ENCODE measurements around the gene NSMCE1. TPM values are rescaled to one million over a fixed set of nuclear protein-coding genes. Genes with fewer than 3 reads are reported as not detected.
A peak's percentile ranks its signal among the peaks of the same experiment; 100 is the strongest.

The NSMCE1 gene
- total RNA-seq, 2 experiments from 2014 or later, result 31.9 to 33.9 TPM

DNA sequence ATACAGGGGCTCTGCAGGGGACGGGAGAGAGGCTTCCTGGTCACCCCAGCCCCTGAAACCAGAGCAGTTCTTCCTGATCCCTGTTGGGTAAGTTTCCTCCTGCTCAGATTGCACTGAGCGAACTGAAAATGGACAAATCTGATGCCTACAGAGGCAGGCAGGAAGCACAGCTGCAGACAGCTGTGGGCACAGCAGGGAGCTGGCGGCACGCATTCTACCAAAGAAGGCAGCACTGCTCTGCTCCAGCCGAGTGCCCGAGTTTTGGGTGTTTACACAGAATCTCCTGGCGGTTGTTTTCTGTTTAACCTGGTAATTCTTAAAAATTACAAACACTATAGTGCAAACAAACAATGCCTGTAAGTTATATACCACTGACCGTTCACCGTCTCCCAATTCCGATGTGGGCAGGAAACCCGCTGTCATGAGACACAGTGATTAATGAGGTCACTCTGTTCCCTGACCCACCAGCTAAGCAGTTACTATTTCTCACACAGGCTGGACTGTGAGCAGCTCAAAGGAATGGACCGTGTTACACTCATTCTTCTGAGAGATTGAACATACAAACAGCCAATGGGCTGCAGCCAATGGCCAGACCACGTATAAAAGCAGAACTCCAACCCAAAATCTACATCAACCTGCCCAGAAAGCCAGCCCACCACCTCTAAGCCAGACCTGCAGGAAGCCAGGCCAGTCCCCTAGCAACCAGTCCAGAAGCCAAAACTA lies 25.5 kb downstream of the NSMCE1 start:
- peak overlapping the region; percentile 86 for H3K27ac Mint-ChIP-seq
- no peaks in the 10 kb centered on the region for H3K9me3 Mint-ChIP-seq
- CTCF ChIA-PET, result interaction anchor here (0.5 to 1.4 kb wide), 3 partner anchors 8 to 32 kb away, joined by 3 to 7 read pairs (median 5); no protein-coding TSS in a partner anchor
- ATAC-seq (ENCODE audit: poor library complexity) (peak; percentile 80), DNase-seq (peak in 10 of 14 experiments; percentile 21 to 70 (median 36))
- Histone ChIP-seq H3K9me3 (ENCODE audit: control insufficient read depth in 1 of 2, insufficient read depth in 1 of 2, low read length in 2 of 2) (no peaks in the 10 kb centered on the region), H3K27ac (ENCODE audit: low read depth in 1 of 2, low read length in 2 of 2) (no peak overlapping the region), H3K4me1 (ENCODE audit: insufficient read depth, low read length) (peaks cover 60% of the 10 kb centered on the region), H3K27me3 (ENCODE audit: control insufficient read depth in 1 of 2, insufficient read depth in 2 of 2, low read length in 2 of 2) (no peaks in the 10 kb centered on the region), H3K4me3 (ENCODE audit: low read length) (peak overlapping the region; percentile 15), H3K36me3 (ENCODE audit: insufficient read depth, low read length) (peaks cover 14% of the 10 kb centered on the region)
- H3K4me1 Mint-ChIP-seq (ENCODE audit: low read depth), result peaks cover 82% of the 10 kb centered on the region
- intact Hi-C loops (cut with DNase I, micrococcal nuclease), result no loop called here
- TF ChIP-seq, protein P1, sequence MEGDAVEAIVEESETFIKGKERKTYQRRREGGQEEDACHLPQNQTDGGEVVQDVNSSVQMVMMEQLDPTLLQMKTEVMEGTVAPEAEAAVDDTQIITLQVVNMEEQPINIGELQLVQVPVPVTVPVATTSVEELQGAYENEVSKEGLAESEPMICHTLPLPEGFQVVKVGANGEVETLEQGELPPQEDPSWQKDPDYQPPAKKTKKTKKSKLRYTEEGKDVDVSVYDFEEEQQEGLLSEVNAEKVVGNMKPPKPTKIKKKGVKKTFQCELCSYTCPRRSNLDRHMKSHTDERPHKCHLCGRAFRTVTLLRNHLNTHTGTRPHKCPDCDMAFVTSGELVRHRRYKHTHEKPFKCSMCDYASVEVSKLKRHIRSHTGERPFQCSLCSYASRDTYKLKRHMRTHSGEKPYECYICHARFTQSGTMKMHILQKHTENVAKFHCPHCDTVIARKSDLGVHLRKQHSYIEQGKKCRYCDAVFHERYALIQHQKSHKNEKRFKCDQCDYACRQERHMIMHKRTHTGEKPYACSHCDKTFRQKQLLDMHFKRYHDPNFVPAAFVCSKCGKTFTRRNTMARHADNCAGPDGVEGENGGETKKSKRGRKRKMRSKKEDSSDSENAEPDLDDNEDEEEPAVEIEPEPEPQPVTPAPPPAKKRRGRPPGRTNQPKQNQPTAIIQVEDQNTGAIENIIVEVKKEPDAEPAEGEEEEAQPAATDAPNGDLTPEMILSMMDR (IDR thresholded peaks at IDR 0.05), result no peak
- H3K27me3 Mint-ChIP-seq, result no peaks in the 10 kb centered on the region
- peak overlapping the region; percentile 60 for H3K4me3 Mint-ChIP-seq
- POLR2A ChIA-PET, result interaction anchor here (0.9 to 1.9 kb wide), 9 partner anchors 8 to 211 kb away, joined by 3 to 8 read pairs (median 4); partner anchors contain the start of genes KDM8 and NSMCE1
- H3K36me3 Mint-ChIP-seq (ENCODE audit: low read depth), result peaks cover 24% of the 10 kb centered on the region

GRCh38 chr16:27242398-27242797 lies 26.2 kb downstream of the NSMCE1 start:
- Mint-ChIP-seq H3K4me1 (ENCODE audit: low read depth) (peaks cover 85% of the 10 kb centered on the region), H3K4me3 (peak overlapping the region; percentile 60), H3K9me3 (no peaks in the 10 kb centered on the region), H3K27ac (peak overlapping the region; percentile 86), H3K36me3 (ENCODE audit: low read depth) (peaks cover 19% of the 10 kb centered on the region), H3K27me3 (no peaks in the 10 kb centered on the region)
- CTCF ChIA-PET, result interaction anchor here (0.5 to 1.3 kb wide), 2 partner anchors 12 to 32 kb away, joined by 3 to 5 read pairs; no protein-coding TSS in a partner anchor
- Histone ChIP-seq H3K27me3 (ENCODE audit: control insufficient read depth in 1 of 2, insufficient read depth in 2 of 2, low read length in 2 of 2) (no peaks in the 10 kb centered on the region), H3K4me1 (ENCODE audit: insufficient read depth, low read length) (peaks cover 67% of the 10 kb centered on the region), H3K4me3 (ENCODE audit: low read length) (no peak overlapping the region), H3K36me3 (ENCODE audit: insufficient read depth, low read length) (peaks cover 14% of the 10 kb centered on the region), H3K9me3 (ENCODE audit: control insufficient read depth in 1 of 2, insufficient read depth in 1 of 2, low read length in 2 of 2) (no peaks in the 10 kb centered on the region), H3K27ac (ENCODE audit: low read depth in 1 of 2, low read length in 2 of 2) (no peak overlapping the region)
- intact Hi-C loops (cut with DNase I, micrococcal nuclease), result no loop called here
- DNase-seq, result peak in 1 of 14 experiments; percentile 1
- POLR2A ChIA-PET, result interaction anchor here (0.9 to 1.9 kb wide), 9 partner anchors 8 to 212 kb away, joined by 3 to 8 read pairs (median 3); partner anchors contain the start of genes KDM8 and NSMCE1
- ATAC-seq (ENCODE audit: poor library complexity), result no peak
- TF ChIP-seq, protein P1 (IDR thresholded peaks at IDR 0.05), result no peak

- CTCF ChIA-PET, result interaction anchor here (1.3 to 1.4 kb wide), 2 partner anchors 11 to 13 kb away, joined by 5 read pairs; no protein-coding TSS in a partner anchor
- no peaks in the 10 kb centered on the region for H3K9me3 Mint-ChIP-seq
- intact Hi-C loops (cut with DNase I, micrococcal nuclease), result no loop called here
- H3K27ac Mint-ChIP-seq, result peak overlapping the region; percentile 86
- Histone ChIP-seq H3K4me3 (ENCODE audit: low read length) (no peak overlapping the region), H3K27ac (ENCODE audit: low read depth in 1 of 2, low read length in 2 of 2) (no peak overlapping the region), H3K36me3 (ENCODE audit: insufficient read depth, low read length) (peaks cover 14% of the 10 kb centered on the region), H3K4me1 (ENCODE audit: insufficient read depth, low read length) (peaks cover 73% of the 10 kb centered on the region), H3K27me3 (ENCODE audit: control insufficient read depth in 1 of 2, insufficient read depth in 2 of 2, low read length in 2 of 2) (no peaks in the 10 kb centered on the region), H3K9me3 (ENCODE audit: control insufficient read depth in 1 of 2, insufficient read depth in 1 of 2, low read length in 2 of 2) (no peaks in the 10 kb centered on the region)
- no peak overlapping the region for H3K4me3 Mint-ChIP-seq
- peaks cover 14% of the 10 kb centered on the region for H3K36me3 Mint-ChIP-seq (ENCODE audit: low read depth)
- H3K4me1 Mint-ChIP-seq (ENCODE audit: low read depth), result peaks cover 85% of the 10 kb centered on the region
- ATAC-seq (ENCODE audit: poor library complexity), result no peak
- no peak for DNase-seq
- H3K27me3 Mint-ChIP-seq, result no peaks in the 10 kb centered on the region
- POLR2A ChIA-PET, result interaction anchor here (1.1 to 1.8 kb wide), 4 partner anchors 11 to 76 kb away, joined by 3 to 9 read pairs (median 5); no protein-coding TSS in a partner anchor
- TF ChIP-seq, protein P1 (IDR thresholded peaks at IDR 0.05), result no peak
These were observed 26.9 kb downstream of the NSMCE1 start for GRCh38 chr16:27241658-27242057.

Measured in CD4-positive, alpha-beta T cell (primary cell).